H1 (cell line): ENCODE measurements around the gene SENP1. TPM values are rescaled to one million over a fixed set of nuclear protein-coding genes. Genes with fewer than 3 reads are reported as not detected.

Experiments used
- CHD1 ChIP-seq: IDR thresholded peaks from 2 replicates; pipeline ENCODE4 v1.6.1; 2012; ENCODE audit warnings: low read depth, low read length, improper control_type of control experiment
- polyA plus RNA-seq, 7 experiments: library from polyadenylated mRNA; depleted of rRNA in 3 of 7; stranded (reverse) in 5 of 7; unstranded in 2 of 7; fragments of >200 nt in 5 of 7; fragments of 200-250 nt in 2 of 7; gene quantifications; 1 replicate in 5 of 7; 2 replicates in 1 of 7; 4 replicates in 1 of 7; pipeline versions ENCODE4 v1.2.1 to v1.2.3, GENCODE V29; 2011 to 2013; ENCODE audit warnings: missing spikeins in 2 of 7, mixed read lengths in 2 of 7
- total RNA-seq: library from RNA; stranded (reverse); fragmentation: NEBNext Ultra II Directional; extraction: Animal tissue kit (Norgen Biotek cat#: 25700); gene quantifications from 2 replicates; pipeline ENCODE4 v1.2.1, GENCODE V29; 2021

Gene SENP1
- total and polyA plus RNA-seq, 2 of the 8 experiments (the other 6 are each of a cell fraction or from before 2014, with no cell fraction given), result 14.2 to 31.5 TPM

DNA sequence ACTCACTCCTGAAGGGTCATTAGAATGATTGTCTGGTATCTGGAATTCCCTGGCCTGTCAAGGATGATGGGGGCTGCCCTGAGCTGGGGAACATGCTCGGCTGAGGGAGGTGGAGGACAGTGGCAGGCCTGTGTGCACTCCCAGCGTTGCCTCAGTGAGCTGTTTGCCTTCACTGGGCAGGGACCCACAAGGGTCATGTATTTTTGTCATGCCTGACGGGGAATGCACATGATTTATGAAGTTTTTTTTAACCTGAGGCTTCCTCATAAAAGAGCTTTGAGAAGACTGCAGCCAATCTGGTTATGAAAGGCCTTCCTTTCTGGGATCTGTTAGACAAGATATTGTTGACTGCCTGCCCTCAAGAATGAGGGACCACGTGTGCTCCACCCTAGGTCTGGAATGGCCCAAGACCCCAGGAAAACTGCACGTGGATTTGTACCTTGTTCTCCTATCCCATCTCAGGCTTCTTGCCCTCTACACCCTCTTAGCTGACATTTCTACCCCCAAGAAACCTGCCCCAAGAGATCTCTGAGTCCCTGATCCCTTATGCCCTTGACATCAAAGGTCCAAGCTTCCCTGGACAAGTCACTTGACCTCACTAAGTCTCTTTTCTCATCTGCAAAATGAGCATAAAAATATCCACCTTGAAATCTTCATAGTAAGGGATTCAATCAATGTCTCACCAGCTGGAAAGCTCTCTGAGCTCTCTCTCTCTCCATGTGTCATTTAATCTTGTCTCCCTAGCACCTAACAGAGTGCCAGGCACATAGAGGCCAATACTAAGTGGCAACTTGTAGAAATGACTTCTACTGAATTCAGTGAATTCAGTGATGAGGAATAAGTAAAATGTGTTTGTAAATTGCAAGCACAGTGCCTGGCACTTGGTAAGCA, 77.1 kb downstream of the SENP1 start (continued):
- TF ChIP-seq CHD1, result no peak
